Stomach (tissue), 4 donors: Measurements from ENCODE around the gene GNRHR.

Experiments used
- POLR2A ChIP-seq, 4 donors: fragments of 450-650 bp; IDR thresholded peaks; one replicate each; pipeline ENCODE4 v1.6.1; 2016; ENCODE audit warnings: antibody characterized with exemption in 4 of 4, control low read depth in 2 of 4, mild to moderate bottlenecking in 1 of 4, moderate library complexity in 1 of 4
- POLR2AphosphoS5 ChIP-seq, 3 donors: sonication (generic); formaldehyde crosslinking; IDR thresholded peaks; one replicate each; pipeline ENCODE4 v1.6.1; 2016; ENCODE audit warnings: antibody characterized with exemption in 3 of 3
- TF ChIP-seq, protein P1 (sequence below), 7 experiments: fragments of 450-650 bp in 4 of 7; fragments of 200-600 bp in 3 of 7; sonication (generic) in 3 of 7; IDR thresholded peaks; one replicate each; pipeline ENCODE4 v1.5.1; 2016 to 2019; ENCODE audit warnings: antibody characterized with exemption in 7 of 7, control low read depth in 2 of 7, mild to moderate bottlenecking in 1 of 7

DNA sequence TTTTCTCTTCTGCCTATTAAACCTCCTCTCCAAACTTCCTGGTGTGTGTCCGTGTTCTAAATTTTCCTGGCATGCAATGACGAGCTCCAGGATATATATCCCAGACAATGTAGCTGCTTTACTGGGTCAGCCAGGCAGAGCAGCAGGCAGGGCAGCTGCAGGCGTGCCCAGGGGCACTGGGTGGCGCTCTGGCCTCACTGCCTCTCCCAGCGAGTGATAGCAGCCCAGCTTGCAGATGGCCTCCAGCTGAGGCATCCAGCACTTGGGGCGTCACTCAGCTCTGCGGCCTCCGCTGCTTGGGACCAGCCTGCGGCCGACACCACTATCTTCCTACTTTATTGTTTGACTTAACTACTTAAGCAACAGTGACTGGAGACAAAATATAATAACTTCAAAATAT lies 30.2 kb downstream of the GNRHR start:
- TF ChIP-seq, protein P1, sequence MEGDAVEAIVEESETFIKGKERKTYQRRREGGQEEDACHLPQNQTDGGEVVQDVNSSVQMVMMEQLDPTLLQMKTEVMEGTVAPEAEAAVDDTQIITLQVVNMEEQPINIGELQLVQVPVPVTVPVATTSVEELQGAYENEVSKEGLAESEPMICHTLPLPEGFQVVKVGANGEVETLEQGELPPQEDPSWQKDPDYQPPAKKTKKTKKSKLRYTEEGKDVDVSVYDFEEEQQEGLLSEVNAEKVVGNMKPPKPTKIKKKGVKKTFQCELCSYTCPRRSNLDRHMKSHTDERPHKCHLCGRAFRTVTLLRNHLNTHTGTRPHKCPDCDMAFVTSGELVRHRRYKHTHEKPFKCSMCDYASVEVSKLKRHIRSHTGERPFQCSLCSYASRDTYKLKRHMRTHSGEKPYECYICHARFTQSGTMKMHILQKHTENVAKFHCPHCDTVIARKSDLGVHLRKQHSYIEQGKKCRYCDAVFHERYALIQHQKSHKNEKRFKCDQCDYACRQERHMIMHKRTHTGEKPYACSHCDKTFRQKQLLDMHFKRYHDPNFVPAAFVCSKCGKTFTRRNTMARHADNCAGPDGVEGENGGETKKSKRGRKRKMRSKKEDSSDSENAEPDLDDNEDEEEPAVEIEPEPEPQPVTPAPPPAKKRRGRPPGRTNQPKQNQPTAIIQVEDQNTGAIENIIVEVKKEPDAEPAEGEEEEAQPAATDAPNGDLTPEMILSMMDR (IDR thresholded peaks at IDR 0.05) = no peak
- TF ChIP-seq POLR2AphosphoS5 (IDR thresholded peaks at IDR 0.05) (no peak), POLR2A (IDR thresholded peaks at IDR 0.05) (no peak)
